NCI-H2029 treated with DMSO at 0.1 percent for 48 hours (cell line): ENCODE results near the gene ARHGAP45.

Source experiments
- DNase-seq: peaks from one replicate; lab custom pipeline; 2025; lab: John Stamatoyannopoulos, UW

The ARHGAP45 gene

DNA sequence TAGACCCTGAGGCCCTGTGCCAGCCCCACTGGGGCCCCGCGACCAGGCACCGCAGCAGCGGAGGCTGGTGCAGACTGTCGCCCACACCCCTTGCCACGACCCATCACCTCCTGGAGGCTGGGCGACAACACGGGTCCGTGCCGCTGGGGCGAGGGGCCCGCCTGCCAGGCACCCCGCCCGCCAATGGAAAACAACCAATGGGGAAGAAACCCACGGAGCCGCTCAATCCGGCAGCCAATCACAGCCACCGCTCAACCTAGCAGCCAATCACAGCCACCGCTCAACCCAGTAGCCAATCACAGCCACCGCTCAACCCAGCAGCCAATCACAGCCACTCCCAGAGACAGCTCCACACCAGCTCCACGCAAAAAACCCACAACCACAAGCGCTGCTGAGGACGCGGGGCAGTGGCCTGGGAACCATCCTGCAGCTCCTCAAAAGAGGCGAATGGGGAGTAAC lies 66.5 kb downstream of the ARHGAP45 start:
- DNase-seq = no peak

DNA sequence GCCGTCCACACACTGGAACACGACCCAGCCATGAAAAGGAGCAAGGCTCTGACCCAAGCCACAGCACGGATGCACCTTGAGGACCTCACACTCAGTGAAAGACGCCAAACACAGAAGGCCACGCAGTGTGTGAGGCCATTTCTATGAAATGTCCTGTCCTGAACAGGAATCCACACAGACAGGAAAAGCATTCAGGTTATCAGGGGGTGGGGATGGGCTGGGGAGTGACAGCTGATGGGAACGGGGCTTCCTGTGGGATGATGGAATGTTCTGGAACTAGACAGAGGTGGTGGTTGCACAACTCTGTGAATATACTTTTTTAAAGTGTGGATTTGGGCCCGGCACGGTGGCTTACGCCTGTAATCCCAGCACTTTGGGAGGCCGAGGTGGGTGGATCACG lies 67.5 kb downstream of the ARHGAP45 start:
- no peak for DNase-seq

DNA sequence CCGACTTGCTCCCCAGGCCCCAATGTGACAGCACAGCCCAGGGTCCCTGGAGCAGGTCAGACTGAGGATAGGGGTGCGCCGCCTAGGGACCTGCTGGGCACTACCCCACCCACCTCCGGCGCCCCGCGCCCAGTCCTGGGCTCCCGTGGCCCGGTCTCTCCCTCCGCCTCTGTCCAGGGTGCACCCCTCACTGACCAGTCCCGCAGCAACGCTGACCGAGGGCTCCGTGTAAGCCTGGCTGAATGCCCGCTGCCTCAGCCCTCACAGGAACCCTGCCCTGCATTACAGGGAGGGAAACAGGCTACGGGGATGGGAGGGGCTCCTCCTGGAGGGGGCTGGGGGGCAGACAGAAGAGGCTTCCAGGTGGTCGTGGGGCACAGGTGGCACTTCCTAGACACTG lies 68.5 kb downstream of the ARHGAP45 start:
- DNase-seq = no peak

DNA sequence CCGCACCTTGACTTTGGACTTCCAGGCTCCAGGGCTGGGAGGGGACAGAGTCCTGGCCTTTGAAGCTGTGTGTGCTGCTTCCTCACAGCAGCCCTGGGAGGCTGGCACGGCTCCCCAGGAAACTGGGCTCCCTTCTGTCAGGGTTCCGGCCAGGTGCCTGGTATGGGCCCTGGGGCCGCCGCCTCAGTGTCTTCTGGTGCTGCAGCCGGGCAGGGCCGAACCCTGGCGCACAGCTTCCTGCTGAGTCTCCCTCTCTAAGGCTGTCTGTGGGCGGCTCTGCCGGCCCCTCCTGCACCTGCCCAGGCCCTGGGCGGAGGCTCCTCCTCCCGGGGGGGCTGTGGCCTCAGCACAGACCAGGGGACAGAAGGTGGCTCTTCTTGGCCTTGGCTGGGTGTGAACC lies 69.2 kb downstream of the ARHGAP45 start:
- DNase-seq = no peak
